ENCODE data around the gene ZBTB7C.

The ZBTB7C gene

DNA sequence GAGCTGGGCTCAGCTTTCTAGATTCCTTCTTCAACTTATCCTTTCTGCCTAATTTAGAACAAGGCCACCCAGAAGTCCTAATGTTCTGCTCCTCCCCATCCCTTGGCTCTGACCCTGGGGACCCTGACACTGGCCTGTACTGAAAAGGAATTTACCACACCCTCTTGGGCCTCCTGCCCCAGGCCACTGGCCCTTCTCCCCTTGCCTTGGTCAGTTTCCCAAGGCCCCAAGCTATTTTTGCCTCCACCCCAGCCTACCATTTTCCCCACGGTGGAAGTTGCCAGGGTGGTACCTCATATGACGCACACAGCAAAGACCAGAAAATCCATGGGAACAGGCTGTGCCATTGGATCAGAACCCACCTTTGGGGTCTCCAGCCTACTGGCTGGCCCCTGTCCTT, 72.1 kb downstream of the ZBTB7C start:
- no peak for FAIRE-seq

DNA sequence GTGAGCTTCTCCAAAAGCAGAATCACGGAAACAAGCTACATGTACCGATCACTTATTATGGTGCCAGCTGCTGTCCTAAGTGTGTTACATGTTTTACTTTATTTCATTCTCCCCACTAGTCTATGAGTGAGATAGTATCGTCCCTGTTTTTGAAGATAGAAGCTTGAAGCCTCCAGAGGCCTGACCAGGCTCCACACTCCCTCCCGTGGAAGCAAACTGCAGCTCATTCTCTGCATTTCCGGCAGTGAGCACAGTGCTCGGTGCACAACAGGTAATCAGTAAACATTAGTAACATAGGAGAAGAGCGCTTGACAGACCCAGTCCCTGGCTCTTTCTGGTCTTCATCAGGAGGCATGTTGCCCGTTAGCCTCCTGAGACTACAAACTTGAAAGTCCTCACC, 72.9 kb downstream of the ZBTB7C start:
- FAIRE-seq: no peak
- no peak for TF ChIP-seq SPI1 (IDR thresholded peaks at IDR 0.05; ENCODE audit: low read depth, low read length)
- DNase-seq (ENCODE audit: insufficient read length, low spot score): no peak

More for the DNA sequence above, 72.1 kb downstream of the ZBTB7C start:
- no peak for DNase-seq (ENCODE audit: insufficient read length, low spot score)
- TF ChIP-seq POU2F2 (IDR thresholded peaks at IDR 0.05; ENCODE audit: low read depth, low read length): no peak

DNA sequence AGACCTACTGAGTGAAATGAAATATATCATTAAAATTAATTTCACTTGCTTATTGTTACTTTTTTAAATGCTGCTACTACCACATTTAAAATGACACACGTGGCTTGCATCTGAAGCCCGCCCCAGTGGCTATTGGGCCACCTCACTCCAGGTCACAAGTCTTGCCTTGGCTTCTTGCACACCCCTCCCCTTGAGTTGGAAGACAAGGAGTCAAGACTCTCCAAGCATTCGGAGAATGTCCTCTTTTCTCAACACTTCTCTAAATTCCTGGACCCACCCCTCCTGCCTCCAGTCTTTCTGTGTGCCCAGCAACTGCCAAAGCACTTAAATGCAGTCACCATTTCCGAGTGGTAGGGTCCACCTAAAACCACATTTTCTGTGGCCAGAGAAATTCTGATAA, 73.4 kb downstream of the ZBTB7C start:
- no peak for DNase-seq (ENCODE audit: insufficient read length, low spot score)
- no peak for FAIRE-seq
- no peak for TF ChIP-seq POLR2AphosphoS5 (IDR thresholded peaks at IDR 0.05; ENCODE audit: low read depth, low read length)
- TF ChIP-seq SPI1 (IDR thresholded peaks at IDR 0.05; ENCODE audit: low read depth, low read length): no peak
- no peak for TF ChIP-seq TAF1 (IDR thresholded peaks at IDR 0.05; ENCODE audit: low read depth, low read length)
- TF ChIP-seq PAX5 (IDR thresholded peaks at IDR 0.05; ENCODE audit: insufficient read depth, low read length, severe bottlenecking): no peak
- no peak for TF ChIP-seq POLR2A (IDR thresholded peaks at IDR 0.05; ENCODE audit: low read depth, low read length)
- TF ChIP-seq POU2F2 (IDR thresholded peaks at IDR 0.05; ENCODE audit: low read depth, low read length): no peak

DNA sequence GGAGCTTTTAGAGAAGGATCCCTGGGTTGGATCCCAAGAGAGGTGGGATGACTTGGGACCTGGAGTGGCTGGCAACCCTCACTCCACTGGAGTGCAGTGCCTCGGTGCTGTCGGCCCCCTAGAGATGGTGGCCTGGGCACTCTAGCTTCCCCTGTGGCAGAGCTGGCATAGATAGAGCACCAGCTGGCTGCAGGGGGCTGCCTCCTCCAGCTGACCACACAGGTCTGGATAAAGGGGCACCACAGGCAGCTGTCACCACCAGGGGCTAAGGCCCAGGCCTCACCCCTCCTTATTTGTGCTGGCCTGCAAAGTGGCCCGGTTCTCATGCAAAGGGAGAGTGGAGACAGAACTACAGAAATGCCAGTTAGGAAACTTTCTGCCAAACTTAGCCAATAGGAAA, 74.3 kb downstream of the ZBTB7C start:
- FAIRE-seq: no peak
- TF ChIP-seq TAF1 (IDR thresholded peaks at IDR 0.05; ENCODE audit: low read depth, low read length) (no peak), PAX5 (IDR thresholded peaks at IDR 0.05; ENCODE audit: insufficient read depth, low read length, severe bottlenecking) (no peak), POU2F2 (IDR thresholded peaks at IDR 0.05; ENCODE audit: low read depth, low read length) (no peak), SPI1 (IDR thresholded peaks at IDR 0.05; ENCODE audit: low read depth, low read length) (no peak), POLR2AphosphoS5 (IDR thresholded peaks at IDR 0.05; ENCODE audit: low read depth, low read length) (no peak), POLR2A (IDR thresholded peaks at IDR 0.05; ENCODE audit: low read depth, low read length) (no peak)
- no peak for DNase-seq (ENCODE audit: insufficient read length, low spot score)

DNA sequence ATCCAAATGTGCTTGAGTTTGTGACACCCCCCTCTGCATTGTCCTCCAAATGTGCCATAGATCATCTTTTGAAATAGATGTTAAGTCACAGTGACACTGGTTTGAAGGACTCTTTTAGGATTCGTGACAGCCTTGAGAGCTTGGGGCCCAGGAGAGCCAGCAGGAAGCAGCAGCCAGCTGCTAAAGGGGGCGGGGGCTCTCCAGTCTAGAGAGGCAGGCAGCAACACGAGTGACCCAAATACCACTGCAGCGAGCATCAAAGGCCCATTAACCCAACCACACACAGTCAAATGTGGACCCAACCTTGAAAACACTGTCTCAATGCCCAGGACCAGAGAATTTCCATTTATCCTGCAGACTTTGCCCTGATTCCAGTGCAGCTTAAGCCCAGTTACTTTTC, 75.6 kb downstream of the ZBTB7C start:
- TF ChIP-seq PAX5 (IDR thresholded peaks at IDR 0.05; ENCODE audit: insufficient read depth, low read length, severe bottlenecking): no peak
- no peak for TF ChIP-seq SPI1 (IDR thresholded peaks at IDR 0.05; ENCODE audit: low read depth, low read length)
- TF ChIP-seq TAF1 (IDR thresholded peaks at IDR 0.05; ENCODE audit: low read depth, low read length): no peak
- TF ChIP-seq POLR2A (IDR thresholded peaks at IDR 0.05; ENCODE audit: low read depth, low read length): no peak
- no peak for TF ChIP-seq POLR2AphosphoS5 (IDR thresholded peaks at IDR 0.05; ENCODE audit: low read depth, low read length)
- TF ChIP-seq POU2F2 (IDR thresholded peaks at IDR 0.05; ENCODE audit: low read depth, low read length): no peak
- DNase-seq (ENCODE audit: insufficient read length, low spot score) (no peak), FAIRE-seq (no peak)

DNA sequence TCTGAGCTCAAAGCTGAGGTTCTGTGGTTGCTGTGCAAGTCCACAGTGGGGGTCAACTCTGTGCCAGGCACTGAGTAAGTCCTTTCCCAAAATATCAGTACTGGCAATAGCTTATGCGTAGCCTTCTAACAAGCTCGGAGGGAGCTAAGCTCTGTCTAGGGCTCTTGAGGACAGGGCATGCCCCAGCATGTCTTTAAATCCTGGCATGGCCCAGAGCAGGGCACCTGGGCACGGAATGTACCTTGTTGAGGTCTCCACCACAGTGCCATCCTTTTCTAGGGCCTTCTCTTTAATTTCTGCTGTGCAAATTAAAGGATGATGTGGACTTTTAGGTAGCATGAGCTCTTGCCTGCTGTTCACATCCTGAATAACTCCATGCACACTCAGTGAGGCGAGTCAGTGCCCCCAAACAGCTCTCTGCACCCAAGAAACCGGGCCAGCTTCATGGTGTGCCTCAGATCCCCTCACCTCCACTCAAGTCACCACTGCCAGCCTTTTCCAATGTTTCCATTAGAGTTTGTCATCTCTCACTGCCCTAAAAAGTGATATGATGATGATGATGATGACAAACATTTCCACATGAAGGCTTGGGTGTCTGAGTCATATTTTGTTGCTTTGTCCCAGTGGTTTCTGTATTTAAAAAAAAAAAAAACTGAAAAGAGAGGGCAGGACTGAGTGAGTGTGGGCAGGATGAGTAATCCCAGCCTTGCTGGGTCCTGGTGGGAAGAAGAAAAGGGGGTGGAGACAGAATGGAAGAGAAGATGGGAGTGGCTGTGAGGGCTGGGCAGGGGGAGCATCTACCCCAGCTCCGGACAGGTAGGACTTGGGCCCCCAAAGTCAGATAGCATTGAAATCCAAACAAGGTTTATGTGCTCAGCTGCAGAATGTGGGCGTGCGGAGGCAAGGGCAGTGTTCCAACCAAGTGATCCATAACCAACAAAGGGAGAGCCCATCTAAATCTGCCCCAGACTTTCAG, 78.9 kb downstream of the ZBTB7C start:
- TF ChIP-seq POU2F2 (IDR thresholded peaks at IDR 0.05; ENCODE audit: low read depth, low read length) (no peak), TAF1 (IDR thresholded peaks at IDR 0.05; ENCODE audit: low read depth, low read length) (no peak), POLR2A (IDR thresholded peaks at IDR 0.05; ENCODE audit: low read depth, low read length) (no peak)
- FAIRE-seq (no peak), DNase-seq (ENCODE audit: insufficient read length, low spot score) (no peak)

DNA sequence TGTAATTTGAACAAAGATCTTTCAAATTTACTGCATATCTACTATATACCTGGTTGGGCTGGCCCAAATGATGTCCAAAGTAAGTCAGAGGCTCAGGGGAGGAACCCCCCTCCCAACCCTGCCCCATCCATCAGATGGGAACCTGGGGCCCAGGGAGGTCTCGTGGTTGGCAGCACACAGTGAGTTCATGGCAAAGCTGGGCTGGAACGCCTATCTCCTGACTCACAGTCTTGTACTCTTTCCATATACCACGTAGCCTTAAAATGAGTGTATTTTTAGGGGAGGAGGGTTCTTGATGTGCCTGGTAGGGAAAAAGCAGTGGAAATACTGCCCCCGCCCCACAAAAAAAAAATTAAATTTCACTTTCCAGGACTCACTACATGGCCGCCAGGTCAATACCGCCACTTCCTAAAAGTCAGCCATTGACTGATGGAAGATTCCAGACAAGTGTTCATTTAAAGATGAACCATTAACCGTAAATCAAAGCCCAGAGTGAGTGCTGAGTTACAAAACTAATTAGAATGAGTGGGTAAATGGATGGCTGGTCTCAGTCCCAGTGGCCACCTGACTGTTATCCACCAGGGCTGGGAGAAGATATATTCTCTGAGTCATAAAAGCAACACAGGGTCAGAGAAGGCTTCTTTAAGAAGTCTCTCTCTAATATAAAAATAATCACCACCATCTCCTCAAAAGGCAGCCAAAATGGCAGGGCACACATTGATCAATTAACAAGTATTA, 80.5 kb downstream of the ZBTB7C start:
- no peak for TF ChIP-seq SPI1 (IDR thresholded peaks at IDR 0.05; ENCODE audit: low read depth, low read length)
- no peak for TF ChIP-seq POLR2AphosphoS5 (IDR thresholded peaks at IDR 0.05; ENCODE audit: low read depth, low read length)
- TF ChIP-seq PAX5 (IDR thresholded peaks at IDR 0.05; ENCODE audit: insufficient read depth, low read length, severe bottlenecking): no peak
- no peak for TF ChIP-seq POU2F2 (IDR thresholded peaks at IDR 0.05; ENCODE audit: low read depth, low read length)
- TF ChIP-seq POLR2A (IDR thresholded peaks at IDR 0.05; ENCODE audit: low read depth, low read length): no peak
- no peak for TF ChIP-seq TAF1 (IDR thresholded peaks at IDR 0.05; ENCODE audit: low read depth, low read length)
- no peak for DNase-seq (ENCODE audit: insufficient read length, low spot score)
- no peak for FAIRE-seq

DNA sequence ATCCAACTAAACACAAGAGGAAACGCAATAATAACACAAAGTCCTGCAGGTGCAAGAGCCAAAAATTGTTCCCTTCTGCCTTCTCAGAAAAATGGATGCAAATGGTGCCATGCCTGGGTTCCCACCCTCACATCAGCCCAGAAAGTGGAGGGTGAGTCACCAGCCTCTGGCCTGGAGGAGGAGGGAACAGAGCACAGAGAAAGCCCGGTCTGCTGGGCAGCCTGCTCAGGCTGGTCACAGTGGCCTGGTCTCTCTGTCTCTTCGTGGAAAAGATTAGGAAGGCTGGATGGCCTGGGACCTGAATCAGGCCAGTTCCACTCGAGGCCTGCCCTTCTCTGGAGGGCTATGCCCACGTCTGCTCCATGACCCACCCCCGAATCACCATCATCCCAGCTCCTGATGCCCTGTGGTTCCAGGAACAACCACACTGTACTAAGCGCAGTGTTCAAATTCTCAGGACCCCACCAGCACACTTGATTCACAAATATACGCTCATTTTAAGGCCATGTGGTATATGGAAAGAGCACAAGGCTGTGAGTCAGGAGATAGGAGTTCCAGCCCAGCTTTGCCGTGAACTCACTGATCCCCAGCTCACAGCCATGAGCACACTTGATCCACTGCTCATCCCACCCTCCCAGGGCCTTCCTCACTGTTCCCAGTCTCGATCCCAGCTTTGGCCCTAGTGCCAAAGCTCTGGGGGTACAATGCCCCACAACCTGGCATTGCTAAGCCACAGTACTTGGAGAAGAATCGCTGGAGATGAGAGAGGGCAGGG, 82.1 kb downstream of the ZBTB7C start:
- no peak for FAIRE-seq
- no peak for DNase-seq (ENCODE audit: insufficient read length, low spot score)
- TF ChIP-seq POLR2A (IDR thresholded peaks at IDR 0.05; ENCODE audit: low read depth, low read length) (no peak), POLR2AphosphoS5 (IDR thresholded peaks at IDR 0.05; ENCODE audit: low read depth, low read length) (no peak)

DNA sequence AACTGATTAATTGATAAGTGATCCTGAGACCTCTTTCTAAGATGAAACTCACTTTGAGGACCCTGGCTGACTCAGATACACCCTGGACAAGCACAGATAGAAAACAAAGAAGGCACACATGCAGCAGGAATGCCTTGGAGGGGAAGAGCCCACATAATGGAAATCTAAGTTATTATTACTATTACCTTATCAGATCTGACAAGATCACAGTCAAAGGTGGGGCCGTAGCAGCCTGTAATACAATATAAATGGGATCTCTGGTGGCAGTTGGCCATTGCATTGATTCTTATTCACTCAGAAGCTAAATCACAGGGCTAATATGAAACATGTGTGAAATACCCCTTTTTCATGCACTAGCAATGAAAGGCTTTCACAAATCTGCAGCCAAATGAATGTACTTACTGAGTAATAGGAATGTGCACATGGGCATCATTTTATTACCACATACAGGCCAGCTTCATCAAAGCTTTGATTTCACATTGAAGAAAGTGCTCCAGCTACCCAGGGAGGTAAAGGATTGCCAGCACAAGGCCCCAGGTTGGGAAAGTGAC, 84.0 kb downstream of the ZBTB7C start:
- no peak for TF ChIP-seq POLR2A (IDR thresholded peaks at IDR 0.05; ENCODE audit: low read depth, low read length)
- TF ChIP-seq TAF1 (IDR thresholded peaks at IDR 0.05; ENCODE audit: low read depth, low read length): no peak
- no peak for TF ChIP-seq PAX5 (IDR thresholded peaks at IDR 0.05; ENCODE audit: insufficient read depth, low read length, severe bottlenecking)
- no peak for TF ChIP-seq POLR2AphosphoS5 (IDR thresholded peaks at IDR 0.05; ENCODE audit: low read depth, low read length)
- no peak for TF ChIP-seq SPI1 (IDR thresholded peaks at IDR 0.05; ENCODE audit: low read depth, low read length)
- TF ChIP-seq POU2F2 (IDR thresholded peaks at IDR 0.05; ENCODE audit: low read depth, low read length): no peak
- no peak for FAIRE-seq
- DNase-seq (ENCODE audit: insufficient read length, low spot score): no peak

Data from GM12891 (cell line).